HepG2 (cell line): ENCODE data around the gene NOXO1. TPM values are rescaled to one million over a fixed set of nuclear protein-coding genes. Genes with fewer than 3 reads are reported as not detected.

Experiments used
- ATF7-NPFF ChIP-seq: sonication (generic); formaldehyde crosslinking; IDR thresholded peaks from 2 replicates; pipeline ENCODE4 v1.8.1; 2023; ENCODE audit warnings: mild to moderate bottlenecking, low read depth, missing genetic modification reagents, moderate library complexity
- BRCA1 ChIP-seq: sonication (generic); formaldehyde crosslinking; IDR thresholded peaks from 2 replicates; pipeline ENCODE4 v1.4.0; 2020; ENCODE audit warnings: missing genetic modification reagents
- HIVEP1 ChIP-seq: sonication (generic); formaldehyde crosslinking; IDR thresholded peaks from 2 replicates; pipeline ENCODE4 v1.4.0; 2020; ENCODE audit warnings: mild to moderate bottlenecking, missing genetic modification reagents
- JARID2 ChIP-seq: sonication (generic); formaldehyde crosslinking; IDR thresholded peaks from 2 replicates; pipeline ENCODE4 v1.8.1; 2023; ENCODE audit warnings: missing genetic modification reagents, inconsistent platforms; ENCODE audit not compliant: insufficient replicate concordance
- MTA1 ChIP-seq: sonication (generic); formaldehyde crosslinking; IDR thresholded peaks from 2 replicates; pipeline ENCODE4 v1.4.0; 2020; ENCODE audit warnings: missing genetic modification reagents, mild to moderate bottlenecking, borderline replicate concordance
- NFRKB ChIP-seq: fragments of 450-650 bp; IDR thresholded peaks from 2 replicates; pipeline ENCODE4 v1.6.1; 2017
- NKX3-1 ChIP-seq: sonication (generic); formaldehyde crosslinking; IDR thresholded peaks from 2 replicates; pipeline ENCODE4 v1.5.0; 2020; ENCODE audit warnings: missing genetic modification reagents
- ONECUT2 ChIP-seq: sonication (generic); formaldehyde crosslinking; IDR thresholded peaks from 2 replicates; pipeline ENCODE4 v1.4.0; 2020; ENCODE audit warnings: missing genetic modification reagents
- PAF1 ChIP-seq: IDR thresholded peaks from 2 replicates; pipeline ENCODE4 v1.6.1; 2016; ENCODE audit warnings: missing genetic modification reagents, missing compliant biosample characterization
- PTBP1 ChIP-seq: fragments of 200-400 bp; formaldehyde crosslinking; IDR thresholded peaks from 2 replicates; pipeline ENCODE4 v1.6.1; 2018; ENCODE audit warnings: low read length, low read depth; ENCODE audit not compliant: poor library complexity, severe bottlenecking
- SP5 ChIP-seq: IDR thresholded peaks from 2 replicates; pipeline ENCODE4 v1.6.1; 2016; ENCODE audit warnings: low read depth, borderline replicate concordance
- SRSF9 ChIP-seq: fragments of 200-400 bp; formaldehyde crosslinking; IDR thresholded peaks from 2 replicates; pipeline ENCODE4 v1.6.1; 2018; ENCODE audit warnings: borderline replicate concordance, mild to moderate bottlenecking, low read depth, low read length; ENCODE audit not compliant: insufficient read depth, poor library complexity, severe bottlenecking
- TBX2 ChIP-seq: sonication (generic); formaldehyde crosslinking; IDR thresholded peaks from 2 replicates; pipeline ENCODE4 v1.5.0; 2020; ENCODE audit warnings: missing genetic modification reagents, mild to moderate bottlenecking, borderline replicate concordance
- TOPORS ChIP-seq: sonication (generic); formaldehyde crosslinking; IDR thresholded peaks from 2 replicates; pipeline ENCODE4 v1.8.0; 2023; ENCODE audit warnings: mild to moderate bottlenecking, missing genetic modification reagents
- U2AF1 ChIP-seq: fragments of 200-400 bp; formaldehyde crosslinking; optimal IDR thresholded peaks from 2 replicates; pipeline ENCODE3; 2017; ENCODE audit warnings: mild to moderate bottlenecking, low read depth, low read length
- ZNF362 ChIP-seq: sonication (generic); formaldehyde crosslinking; IDR thresholded peaks from 2 replicates; pipeline ENCODE4 v1.4.0; 2020; ENCODE audit warnings: missing genetic modification reagents, mild to moderate bottlenecking, borderline replicate concordance
- ZNF629 ChIP-seq: sonication (generic); formaldehyde crosslinking; conservative IDR thresholded peaks from 2 replicates; pipeline ENCODE4 v1.5.0; 2020; ENCODE audit warnings: missing genetic modification reagents
- polyA plus RNA-seq, 8 experiments: library from polyadenylated mRNA; depleted of rRNA in 3 of 8; stranded (reverse) in 7 of 8; unstranded in 1 of 8; fragments of >200 nt; fragmentation: Illumina TruSeq in 4 of 8; extraction: Trizol in 4 of 8; gene quantifications; 2 replicates each; pipeline versions ENCODE4 v1.2.1 to v1.2.3, GENCODE V29; 2011 to 2016; ENCODE audit warnings: low read depth in 4 of 8, missing spikeins in 1 of 8, mixed read lengths in 1 of 8; ENCODE audit not compliant: insufficient read depth in 1 of 8
- total RNA-seq, 5 experiments: library from RNA; depleted of rRNA; stranded (reverse); fragments of >200 nt; fragmentation: Illumina TruSeq; extraction: Trizol; gene quantifications; 2 replicates each; pipeline ENCODE4 v1.2.3, GENCODE V29; 2016; ENCODE audit warnings: low read depth in 1 of 5
- TF ChIP-seq, protein P1 (sequence below): fragments of 450-650 bp; IDR thresholded peaks from 2 replicates; pipeline ENCODE4 v1.6.1; 2017; ENCODE audit warnings: mild to moderate bottlenecking
- TF ChIP-seq, protein P2 (sequence below): sonication (generic); formaldehyde crosslinking; IDR thresholded peaks from 2 replicates; pipeline ENCODE4 v1.5.1; 2020; ENCODE audit warnings: missing genetic modification reagents, mild to moderate bottlenecking, borderline replicate concordance
- TF ChIP-seq, protein P3 (sequence below): IDR thresholded peaks from 2 replicates; pipeline ENCODE4 v1.6.1; 2016; ENCODE audit warnings: low read depth, borderline replicate concordance
- TF ChIP-seq, protein P4 (sequence below): sonication (generic); formaldehyde crosslinking; IDR thresholded peaks from 2 replicates; pipeline ENCODE4 v1.8.1; 2022; ENCODE audit warnings: mild to moderate bottlenecking, missing genetic modification reagents

The NOXO1 gene
- total and polyA plus RNA-seq, 2 of the 13 experiments (the other 11 are each of a cell fraction or from before 2014, with no cell fraction given) = 0.69 to 1.4 TPM

- TF ChIP-seq ZNF629 (CRISPR knock-in tag) = no peak
- TF ChIP-seq SRSF9 = no peak
- TF ChIP-seq PTBP1 = no peak
- TF ChIP-seq, protein P1, sequence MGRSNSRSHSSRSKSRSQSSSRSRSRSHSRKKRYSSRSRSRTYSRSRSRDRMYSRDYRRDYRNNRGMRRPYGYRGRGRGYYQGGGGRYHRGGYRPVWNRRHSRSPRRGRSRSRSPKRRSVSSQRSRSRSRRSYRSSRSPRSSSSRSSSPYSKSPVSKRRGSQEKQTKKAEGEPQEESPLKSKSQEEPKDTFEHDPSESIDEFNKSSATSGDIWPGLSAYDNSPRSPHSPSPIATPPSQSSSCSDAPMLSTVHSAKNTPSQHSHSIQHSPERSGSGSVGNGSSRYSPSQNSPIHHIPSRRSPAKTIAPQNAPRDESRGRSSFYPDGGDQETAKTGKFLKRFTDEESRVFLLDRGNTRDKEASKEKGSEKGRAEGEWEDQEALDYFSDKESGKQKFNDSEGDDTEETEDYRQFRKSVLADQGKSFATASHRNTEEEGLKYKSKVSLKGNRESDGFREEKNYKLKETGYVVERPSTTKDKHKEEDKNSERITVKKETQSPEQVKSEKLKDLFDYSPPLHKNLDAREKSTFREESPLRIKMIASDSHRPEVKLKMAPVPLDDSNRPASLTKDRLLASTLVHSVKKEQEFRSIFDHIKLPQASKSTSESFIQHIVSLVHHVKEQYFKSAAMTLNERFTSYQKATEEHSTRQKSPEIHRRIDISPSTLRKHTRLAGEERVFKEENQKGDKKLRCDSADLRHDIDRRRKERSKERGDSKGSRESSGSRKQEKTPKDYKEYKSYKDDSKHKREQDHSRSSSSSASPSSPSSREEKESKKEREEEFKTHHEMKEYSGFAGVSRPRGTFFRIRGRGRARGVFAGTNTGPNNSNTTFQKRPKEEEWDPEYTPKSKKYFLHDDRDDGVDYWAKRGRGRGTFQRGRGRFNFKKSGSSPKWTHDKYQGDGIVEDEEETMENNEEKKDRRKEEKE = no peak
- no peak for TF ChIP-seq HIVEP1 (CRISPR knock-in tag)
- no peak for TF ChIP-seq BRCA1 (CRISPR knock-in tag)
- no peak for TF ChIP-seq U2AF1
- no peak for TF ChIP-seq NKX3-1
- TF ChIP-seq NFRKB = no peak
- no peak for TF ChIP-seq ONECUT2 (CRISPR knock-in tag)
- TF ChIP-seq, protein P2, sequence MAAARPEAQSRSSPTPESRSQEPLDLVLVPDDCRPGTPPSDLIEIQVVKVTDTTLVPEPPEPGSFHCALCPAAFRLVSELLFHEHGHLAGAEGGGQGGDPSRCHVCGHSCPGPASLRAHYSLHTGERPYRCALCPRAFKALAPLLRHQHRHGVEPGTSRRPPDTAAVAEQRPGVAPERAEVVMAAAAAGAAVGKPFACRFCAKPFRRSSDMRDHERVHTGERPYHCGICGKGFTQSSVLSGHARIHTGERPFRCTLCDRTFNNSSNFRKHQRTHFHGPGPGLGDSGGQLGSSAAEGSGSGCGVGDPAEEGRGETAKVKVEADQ = peak; percentile 60; the same call in 1 of the 2 replicates
- TF ChIP-seq, protein P3, sequence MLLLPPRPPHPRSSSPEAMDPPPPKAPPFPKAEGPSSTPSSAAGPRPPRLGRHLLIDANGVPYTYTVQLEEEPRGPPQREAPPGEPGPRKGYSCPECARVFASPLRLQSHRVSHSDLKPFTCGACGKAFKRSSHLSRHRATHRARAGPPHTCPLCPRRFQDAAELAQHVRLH = no peak
- no peak for TF ChIP-seq PAF1
- no peak for TF ChIP-seq TBX2
- no peak for TF ChIP-seq TOPORS (CRISPR knock-in tag)
- TF ChIP-seq ZNF362 (CRISPR knock-in tag) = no peak; the same call in 1 of the 2 replicates
- peak; percentile 70; the same call in 1 of the 2 replicates for TF ChIP-seq MTA1
- no peak; the same call in 1 of the 2 replicates for TF ChIP-seq SP5
- TF ChIP-seq JARID2 (CRISPR knock-in tag) = no peak
- TF ChIP-seq ATF7-NPFF (CRISPR knock-in tag) = no peak
- TF ChIP-seq, protein P4, sequence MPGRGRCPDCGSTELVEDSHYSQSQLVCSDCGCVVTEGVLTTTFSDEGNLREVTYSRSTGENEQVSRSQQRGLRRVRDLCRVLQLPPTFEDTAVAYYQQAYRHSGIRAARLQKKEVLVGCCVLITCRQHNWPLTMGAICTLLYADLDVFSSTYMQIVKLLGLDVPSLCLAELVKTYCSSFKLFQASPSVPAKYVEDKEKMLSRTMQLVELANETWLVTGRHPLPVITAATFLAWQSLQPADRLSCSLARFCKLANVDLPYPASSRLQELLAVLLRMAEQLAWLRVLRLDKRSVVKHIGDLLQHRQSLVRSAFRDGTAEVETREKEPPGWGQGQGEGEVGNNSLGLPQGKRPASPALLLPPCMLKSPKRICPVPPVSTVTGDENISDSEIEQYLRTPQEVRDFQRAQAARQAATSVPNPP (CRISPR knock-in tag) = no peak
Measured at GRCh38 chr16:1984347-1985225, 3.3 kb upstream of the NOXO1 start (continued).
